Liver (tissue), 9 donors: ENCODE results near the gene CYSRT1. TPM values are rescaled to one million over a fixed set of nuclear protein-coding genes. Genes with fewer than 3 reads are reported as not detected.

ENCODE experiments used
- DNase-seq: peaks from one replicate; pipeline ENCODE4 v3.0.0-alpha.2; 2017; ENCODE audit warnings: low spot score
- H3K27ac ChIP-seq, 2 donors: one replicate each; pipeline ENCODE4 v1.7.0; 2013; ENCODE audit warnings: inconsistent platforms in 2 of 2, low read length in 2 of 2, control low read depth in 1 of 2, low read depth in 1 of 2, mild to moderate bottlenecking in 1 of 2
- H3K27me3 ChIP-seq, 4 donors: one replicate each; pipeline versions ENCODE4 v1.6.1 to v1.7.0; 2013; ENCODE audit warnings: low read length in 3 of 4, inconsistent platforms in 1 of 4, mild to moderate bottlenecking in 1 of 4, moderate library complexity in 1 of 4; ENCODE audit not compliant: control insufficient read depth in 4 of 4, insufficient read depth in 4 of 4
- H3K36me3 ChIP-seq, 4 donors: one replicate each; pipeline versions ENCODE4 v1.6.1 to v1.7.0; 2013; ENCODE audit warnings: low read length in 3 of 4, mild to moderate bottlenecking in 3 of 4, low read depth in 1 of 4, moderate library complexity in 1 of 4; ENCODE audit not compliant: control insufficient read depth in 4 of 4, insufficient read depth in 3 of 4
- H3K4me1 ChIP-seq, 4 donors: one replicate each; pipeline versions ENCODE4 v1.6.1 to v1.7.0; 2013; ENCODE audit warnings: low read length in 3 of 4, mild to moderate bottlenecking in 3 of 4, moderate library complexity in 1 of 4; ENCODE audit not compliant: control insufficient read depth in 4 of 4, insufficient read depth in 4 of 4
- H3K4me3 ChIP-seq, 3 donors: one replicate each; pipeline versions ENCODE4 v1.6.1 to v1.7.0; 2013; ENCODE audit warnings: low read length in 3 of 3, control low read depth in 1 of 3, low read depth in 1 of 3, mild to moderate bottlenecking in 1 of 3
- H3K9ac ChIP-seq, 2 donors: one replicate each; pipeline ENCODE4 v1.7.0; 2013; ENCODE audit warnings: low read length in 2 of 2, mild to moderate bottlenecking in 2 of 2, moderate library complexity in 2 of 2, control low read depth in 1 of 2, low read depth in 1 of 2
- H3K9me3 ChIP-seq, 4 donors: one replicate each; pipeline versions ENCODE4 v1.6.1 to v1.7.0; 2013; ENCODE audit warnings: low read length in 3 of 4; ENCODE audit not compliant: control insufficient read depth in 4 of 4
- ATF3 ChIP-seq: IDR thresholded peaks from 2 replicates; pipeline ENCODE4 v1.6.1; 2016; ENCODE audit warnings: antibody characterized with exemption
- FOXA1 ChIP-seq: IDR thresholded peaks from 2 replicates; pipeline ENCODE4 v1.6.1; 2016; ENCODE audit warnings: antibody characterized with exemption
- FOXA2 ChIP-seq: IDR thresholded peaks from 2 replicates; pipeline ENCODE4 v1.6.1; 2016; ENCODE audit warnings: antibody characterized with exemption
- GABPA ChIP-seq, 2 donors: IDR thresholded peaks in 1 of 2; conservative IDR thresholded peaks in 1 of 2; 2 replicates each; pipeline ENCODE4 v1.6.1; 2016; ENCODE audit warnings: antibody characterized with exemption in 2 of 2, mild to moderate bottlenecking in 1 of 2, moderate library complexity in 1 of 2
- HNF4A ChIP-seq, 2 donors: conservative IDR thresholded peaks; 2 replicates each; pipeline ENCODE4 v1.6.1; 2016; ENCODE audit warnings: antibody characterized with exemption in 2 of 2, mild to moderate bottlenecking in 2 of 2
- JUND ChIP-seq, 2 donors: IDR thresholded peaks; 2 replicates each; pipeline ENCODE4 v1.6.1; 2016; ENCODE audit warnings: antibody characterized with exemption in 2 of 2
- NR2F2 ChIP-seq: IDR thresholded peaks from 2 replicates; pipeline ENCODE4 v1.6.1; 2016; ENCODE audit warnings: antibody characterized with exemption
- RAD21 ChIP-seq, 2 donors: IDR thresholded peaks; 2 replicates each; pipeline ENCODE4 v1.6.1; 2016; ENCODE audit warnings: antibody characterized with exemption in 2 of 2, mild to moderate bottlenecking in 2 of 2
- REST ChIP-seq: IDR thresholded peaks from 2 replicates; pipeline ENCODE4 v1.6.1; 2016; ENCODE audit warnings: antibody characterized with exemption, mild to moderate bottlenecking
- RXRA ChIP-seq, 2 donors: IDR thresholded peaks; 2 replicates each; pipeline ENCODE4 v1.6.1; 2017 to 2018; ENCODE audit warnings: antibody characterized with exemption in 2 of 2, mild to moderate bottlenecking in 1 of 2
- SP1 ChIP-seq: IDR thresholded peaks from 2 replicates; pipeline ENCODE4 v1.6.1; 2018; ENCODE audit warnings: antibody characterized with exemption, mild to moderate bottlenecking
- TAF1 ChIP-seq: conservative IDR thresholded peaks from 2 replicates; pipeline ENCODE4 v1.6.1; 2016; ENCODE audit warnings: antibody characterized with exemption, mild to moderate bottlenecking
- YY1 ChIP-seq: IDR thresholded peaks from 2 replicates; pipeline ENCODE4 v1.6.1; 2016; ENCODE audit warnings: antibody characterized with exemption, mild to moderate bottlenecking
- ZBTB33 ChIP-seq: IDR thresholded peaks from 2 replicates; pipeline ENCODE4 v1.6.1; 2016; ENCODE audit warnings: antibody characterized with exemption
- WGBS: extraction: QIAGEN DNeasy Blood & Tissue Kit; methylation state at CpG from one replicate; pipeline ENCODE4 v1.1.7; 2013; 5-methylcytosine and 5-hydroxymethylcytosine counted together
- polyA plus RNA-seq, 2 donors: library from polyadenylated mRNA; stranded (reverse) in 1 of 2; unstranded in 1 of 2; fragments of 200-250 nt in 1 of 2; fragments of >200 nt in 1 of 2; fragmentation: Nextera tagmentation in 1 of 2; extraction: Ambion mirVana in 1 of 2; gene quantifications; one replicate each; pipeline versions ENCODE4 v1.2.1 to v1.2.3, GENCODE V29; 2013 to 2015
- total RNA-seq, 2 donors: library from RNA; depleted of rRNA; stranded (reverse); fragments of >200 nt; gene quantifications; one replicate each; pipeline ENCODE4 v1.2.3, GENCODE V29; 2014
- donor health status: healthy.
- donor health status: healthy.
- donor health status: healthy.
- donor health status: healthy.
- donor health status: healthy.

CYSRT1 gene
- total and polyA plus RNA-seq, 4 donors = 0.14 to 0.50 (median 0.20) TPM

- Histone ChIP-seq H3K36me3 (peaks cover 0 to 3% (median under 1%) of the 10 kb centered on the region in 4 donors), H3K4me1 (peaks cover 10 to 30% (median 19%) of the 10 kb centered on the region in 4 donors), H3K4me3 (no peak overlapping the region), H3K27me3 (no peaks in the 10 kb centered on the region), H3K27ac (no peak overlapping the region), H3K9ac (no peak overlapping the region), H3K9me3 (no peaks in the 10 kb centered on the region)
- DNase-seq = no peak
- 97% methylated on average over 52 of the region's 52 CpGs for WGBS
- TF ChIP-seq JUND (IDR thresholded peaks at IDR 0.05) = no peak
- no peak for TF ChIP-seq FOXA1
- TF ChIP-seq RAD21 (IDR thresholded peaks at IDR 0.05) = no peak
- no peak for TF ChIP-seq FOXA2
Observed at GRCh38 chr9:137220317-137221094, 4.5 kb upstream of the CYSRT1 start.

GRCh38 chr9:137221095-137221505 lies 3.9 kb upstream of the CYSRT1 start:
- TF ChIP-seq RXRA (IDR thresholded peaks at IDR 0.05) (no peak), FOXA1 (no peak), YY1 (no peak), ZBTB33 (no peak), NR2F2 (no peak), TAF1 (no peak), ATF3 (no peak)
- H3K27ac ChIP-seq = no peak overlapping the region
- H3K4me1 ChIP-seq = peaks cover 10 to 30% (median 19%) of the 10 kb centered on the region in 4 donors
- H3K9ac ChIP-seq = no peak overlapping the region
- DNase-seq = no peak
- peak overlapping the region in 1 of 3 donors; percentile 86 for H3K4me3 ChIP-seq
- no peaks in the 10 kb centered on the region for H3K9me3 ChIP-seq
- 81% methylated on average over 14 of the region's 14 CpGs for WGBS
- no peaks in the 10 kb centered on the region for H3K36me3 ChIP-seq
- no peaks in the 10 kb centered on the region for H3K27me3 ChIP-seq

GRCh38 chr9:137221506-137222111 lies 3.4 kb upstream of the CYSRT1 start:
- Histone ChIP-seq H3K27ac (no peak overlapping the region), H3K27me3 (no peaks in the 10 kb centered on the region), H3K36me3 (no peaks in the 10 kb centered on the region), H3K9me3 (no peaks in the 10 kb centered on the region), H3K9ac (no peak overlapping the region), H3K4me3 (peak overlapping the region in 1 of 3 donors; percentile 86), H3K4me1 (peaks cover 10 to 30% (median 19%) of the 10 kb centered on the region in 4 donors)
- TF ChIP-seq NR2F2 = peak; percentile 78
- TF ChIP-seq HNF4A (conservative IDR thresholded peaks at IDR 0.05) = peak; percentile 71 to 73
- peak; percentile 59 to 71 for TF ChIP-seq RXRA (IDR thresholded peaks at IDR 0.05)
- peak in 1 of 2 donors; percentile 20 for TF ChIP-seq GABPA (IDR thresholded peaks at IDR 0.05 in 1 of 2, conservative IDR thresholded peaks at IDR 0.05 in 1 of 2)
- peak; percentile 37 for TF ChIP-seq SP1
- TF ChIP-seq REST = no peak
- TF ChIP-seq FOXA1 = no peak
- no peak for TF ChIP-seq TAF1
- DNase-seq = peak; percentile 70
- WGBS = 6% methylated on average over 61 of the region's 61 CpGs
